Activated CD4-positive, CD25-positive, alpha-beta regulatory T cell (primary cell): ENCODE results near the gene MAP7.
"Not testable (repeated sequence)": the region's sequence is repeated elsewhere in the genome, so short reads cannot be mapped to it uniquely, and the experiment has no call there.

Source experiments
- DNase-seq, 4 experiments: peaks; one replicate each; lab custom pipeline; 2025; lab: John Stamatoyannopoulos, UW

Gene MAP7

DNA sequence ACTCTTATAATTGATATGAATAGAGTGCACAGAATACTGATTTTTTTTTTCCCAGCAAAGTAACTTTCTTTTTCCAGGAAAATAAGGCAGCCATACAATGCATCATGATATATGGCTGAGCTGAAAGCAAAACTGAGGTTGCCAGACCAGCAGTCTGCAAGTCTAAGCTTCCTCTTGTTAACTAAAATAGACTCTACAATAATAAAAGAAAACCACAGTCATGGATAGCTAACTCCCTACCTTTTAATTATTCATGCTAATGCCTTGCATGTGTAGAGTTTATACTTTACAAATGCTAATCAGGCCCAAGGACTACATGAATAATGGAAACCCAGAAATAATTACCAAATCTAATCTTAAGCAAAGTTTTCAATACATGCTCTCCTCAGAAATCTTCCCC is 47.4 kb downstream of the MAP7 start:
- no peak for DNase-seq

GRCh38 chr6:136501514-136501913 is 48.7 kb downstream of the MAP7 start:
- no peak for DNase-seq

DNA sequence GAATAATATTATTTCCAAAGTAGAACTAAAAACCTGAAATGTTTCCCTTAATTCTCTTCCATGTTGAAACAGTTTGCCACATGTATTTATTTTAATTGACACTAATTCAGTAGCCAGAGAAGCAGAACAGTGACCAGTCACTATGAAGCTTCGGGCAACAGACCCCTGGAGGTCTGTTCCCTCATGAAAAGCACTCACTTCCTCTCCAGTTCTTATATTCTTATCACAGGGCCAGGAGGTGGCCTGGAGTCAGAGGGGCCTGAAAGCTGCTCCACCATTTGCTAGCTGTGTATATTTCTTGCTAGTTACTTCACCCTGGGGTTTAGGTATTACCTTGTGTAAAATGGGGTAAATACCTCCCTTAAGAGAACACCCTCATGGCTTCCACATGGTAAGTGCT is 49.1 kb downstream of the MAP7 start:
- no peak for DNase-seq

GRCh38 chr6:136500414-136500813 is 49.8 kb downstream of the MAP7 start:
- DNase-seq: no peak

DNA sequence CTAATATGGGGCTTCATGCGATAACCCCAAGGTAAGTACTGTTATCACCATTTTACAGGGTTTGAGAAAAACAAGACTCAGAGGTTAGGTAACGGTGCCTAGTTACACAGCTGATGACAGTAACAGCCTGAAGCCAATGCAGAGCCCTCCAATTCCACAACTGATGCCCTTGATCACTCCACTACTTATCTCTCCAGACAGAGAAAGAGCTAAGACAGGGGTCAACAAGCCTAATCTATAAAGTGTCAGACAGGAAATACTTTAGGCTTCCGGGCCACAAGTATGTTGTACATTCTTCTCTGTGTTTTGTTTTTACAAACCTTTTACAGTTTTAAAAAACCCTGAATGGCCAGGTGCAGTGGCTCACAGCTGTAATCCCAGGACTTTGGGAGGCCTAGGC is 50.9 kb downstream of the MAP7 start:
- no peak for DNase-seq

DNA sequence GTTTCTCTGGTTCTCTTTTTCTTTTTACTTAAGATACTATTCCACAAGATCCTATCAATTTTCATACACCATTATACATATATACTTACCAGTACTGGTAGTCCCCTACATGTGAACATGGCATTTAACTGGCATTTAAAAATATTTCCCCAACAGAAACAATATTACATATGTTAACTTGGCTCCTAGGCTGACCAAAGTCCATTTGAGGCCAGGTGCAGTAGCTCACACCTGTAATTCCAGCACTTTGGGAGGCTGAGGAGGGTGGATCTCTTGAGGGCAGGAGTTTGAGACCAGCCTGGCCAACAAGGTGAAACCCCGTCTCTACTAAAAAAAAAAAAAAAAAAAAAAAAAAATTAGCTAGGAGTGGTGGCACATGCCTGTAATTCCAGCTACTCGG is 53.8 kb downstream of the MAP7 start:
- DNase-seq: not testable (repeated sequence)

DNA sequence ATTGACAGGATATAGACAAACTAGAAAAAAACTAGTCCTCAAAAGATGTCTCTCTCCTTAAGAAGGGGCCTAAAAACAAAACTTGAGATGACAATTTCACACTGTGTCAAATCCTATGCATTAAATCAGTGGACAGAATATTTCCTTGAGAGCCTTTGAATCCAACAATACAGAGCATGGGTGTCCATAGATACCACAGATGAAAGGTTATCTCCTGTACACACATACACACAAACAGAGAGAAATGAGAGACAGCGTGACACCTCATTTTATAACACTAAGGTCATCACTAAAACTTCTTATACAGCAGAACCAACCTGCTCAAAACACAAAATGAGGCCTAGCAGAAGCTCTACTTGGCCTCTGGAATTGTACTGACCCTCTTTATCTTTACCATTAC is 55.5 kb downstream of the MAP7 start:
- no peak for DNase-seq

DNA sequence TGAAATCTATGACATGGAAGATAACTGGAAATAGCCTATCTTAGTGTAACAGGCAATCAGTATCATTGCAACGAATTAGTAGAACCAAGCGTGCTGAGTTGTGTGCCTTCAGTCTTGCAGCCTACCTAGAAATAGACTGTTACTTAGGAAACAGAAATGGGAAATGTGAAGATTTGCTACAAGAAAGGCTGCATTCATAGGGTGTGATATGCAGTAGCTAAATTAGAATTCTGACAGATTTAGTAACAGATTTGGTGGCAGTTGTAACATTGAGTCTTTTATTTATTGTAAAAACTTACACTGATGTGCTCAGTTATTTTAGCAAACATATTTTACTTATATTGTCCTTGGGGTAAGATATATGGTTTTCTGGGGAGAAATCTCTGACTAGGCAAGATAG is 56.2 kb downstream of the MAP7 start:
- DNase-seq: no peak

GRCh38 chr6:136492409-136492808 is 57.8 kb downstream of the MAP7 start:
- DNase-seq: no peak

DNA sequence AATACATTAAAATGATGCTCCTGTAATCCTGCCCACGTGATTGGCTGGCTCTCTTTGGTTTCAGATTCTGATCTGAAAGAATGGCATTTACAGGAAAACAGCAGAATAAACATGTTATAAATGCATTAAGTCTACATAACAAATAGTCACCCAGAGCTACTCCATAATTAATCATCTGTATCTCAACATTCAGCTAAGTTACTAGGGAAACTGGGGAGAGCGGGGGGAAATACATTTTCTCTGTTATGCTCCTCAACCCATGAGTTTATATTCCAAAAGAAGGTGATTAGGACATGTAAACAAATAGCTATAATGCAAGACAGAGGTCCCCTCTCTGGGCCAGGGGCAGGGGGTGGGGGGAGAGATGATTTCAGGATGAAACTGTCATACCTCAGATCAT is 58.5 kb downstream of the MAP7 start:
- no peak for DNase-seq

DNA sequence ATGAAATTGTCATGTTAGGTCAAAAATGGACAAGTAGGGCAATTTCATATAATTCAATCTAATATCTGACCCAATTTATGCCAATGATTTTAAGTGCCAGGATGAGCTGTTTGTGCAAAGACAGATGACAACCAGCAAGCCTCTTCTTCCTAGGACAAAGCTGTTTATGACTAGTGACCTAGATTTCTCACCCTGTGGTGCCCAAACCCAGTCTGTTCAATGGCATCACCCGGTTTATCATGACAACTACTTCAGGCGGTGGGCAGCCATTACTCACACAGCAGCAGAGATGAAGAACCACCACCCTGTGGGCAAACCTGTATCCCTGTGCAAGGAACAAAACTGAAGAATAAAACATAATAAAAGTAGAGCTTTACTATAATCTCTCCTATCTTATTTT is 59.0 kb downstream of the MAP7 start:
- DNase-seq: no peak

GRCh38 chr6:136489689-136490033 is 60.6 kb downstream of the MAP7 start:
- not testable (repeated sequence) for DNase-seq

- DNase-seq: no peak
Observed at GRCh38 chr6:136487759-136488425, 62.3 kb downstream of the MAP7 start.

- no peak for DNase-seq
Observed at GRCh38 chr6:136486357-136486756, 63.9 kb downstream of the MAP7 start.

GRCh38 chr6:136483906-136484305 is 66.3 kb downstream of the MAP7 start:
- DNase-seq: no peak

- not testable (repeated sequence) for DNase-seq
Observed at GRCh38 chr6:136483005-136483404, 67.2 kb downstream of the MAP7 start.

DNA sequence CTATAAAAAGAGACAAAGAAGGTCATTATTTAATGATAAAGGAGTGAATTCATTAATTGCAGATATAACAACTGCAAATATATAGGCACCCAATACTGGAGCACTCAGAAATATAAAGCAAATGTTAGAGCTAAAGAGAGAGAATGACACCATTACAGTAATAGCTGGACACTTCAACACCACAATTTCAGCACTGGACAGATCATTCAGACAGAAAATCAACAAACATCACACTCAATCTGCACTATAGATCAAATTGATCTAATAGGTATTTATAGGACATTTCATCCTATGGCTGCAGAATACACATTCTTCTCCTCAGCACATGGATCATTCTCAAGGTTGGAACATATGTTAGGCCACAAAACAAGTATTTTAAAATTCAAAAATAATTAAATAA is 72.7 kb downstream of the MAP7 start:
- DNase-seq: no peak

GRCh38 chr6:136475686-136476085 is 74.5 kb downstream of the MAP7 start:
- DNase-seq: no peak

DNA sequence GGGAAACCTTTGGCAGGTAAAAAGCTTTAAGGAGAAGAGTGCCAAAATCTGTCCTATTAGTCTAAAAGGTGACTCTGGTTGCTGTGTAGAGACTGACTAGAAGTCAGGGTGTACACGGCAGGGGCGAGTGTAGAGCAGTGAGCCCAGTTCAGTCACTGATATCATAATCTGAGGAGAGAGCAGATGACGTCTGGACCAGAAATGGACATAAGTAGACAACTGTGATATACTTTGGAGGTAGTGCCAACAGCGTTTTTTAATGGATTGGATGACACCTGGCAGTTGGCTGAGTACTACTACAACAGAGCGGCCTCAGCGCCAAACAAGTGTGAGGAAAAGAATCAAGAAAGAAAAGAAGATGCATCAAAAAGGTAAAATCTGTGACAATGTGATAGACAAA is 76.0 kb downstream of the MAP7 start:
- no peak for DNase-seq

DNA sequence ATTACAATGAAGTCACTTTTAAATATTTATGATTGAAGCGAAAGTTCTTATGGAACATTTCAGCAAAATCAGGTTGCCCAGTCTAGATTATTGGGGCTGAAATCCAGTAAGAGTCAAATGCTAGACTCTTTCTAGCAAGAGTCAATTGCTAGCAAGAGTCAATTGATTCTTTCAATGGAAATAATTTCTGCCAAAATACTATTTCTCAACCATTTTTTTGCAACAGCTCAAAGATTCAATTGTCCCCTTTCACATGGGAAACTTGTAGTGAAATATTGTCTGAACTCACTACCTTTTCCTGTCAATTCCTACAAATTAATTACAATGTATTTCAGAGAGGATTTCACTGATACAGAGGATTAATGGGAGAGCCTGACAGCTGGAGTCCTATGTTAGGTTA is 78.3 kb downstream of the MAP7 start:
- no peak for DNase-seq

DNA sequence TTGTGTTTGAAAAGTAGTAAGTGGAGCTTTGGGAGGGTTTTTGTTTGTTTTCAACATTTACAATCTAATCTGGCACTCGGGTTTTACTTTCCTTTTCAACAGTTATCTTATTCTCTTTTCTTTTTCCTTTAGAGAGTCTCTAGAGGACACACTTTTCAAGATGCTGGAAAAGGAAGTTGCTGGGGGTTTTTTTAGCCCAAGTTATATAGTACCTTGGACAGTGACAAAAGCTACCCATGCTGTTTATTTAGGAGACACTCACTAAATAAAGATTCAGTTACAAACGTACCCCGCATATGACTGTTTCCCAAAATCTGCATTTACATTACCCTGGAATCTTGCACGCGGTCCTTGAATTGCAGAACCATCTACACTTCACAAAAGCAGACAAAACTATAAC is 78.8 kb downstream of the MAP7 start:
- DNase-seq: no peak

- no peak for DNase-seq
Observed at GRCh38 chr6:136470044-136470443, 80.2 kb downstream of the MAP7 start.

- no peak for DNase-seq
Observed at GRCh38 chr6:136469154-136469553, 81.1 kb downstream of the MAP7 start.

DNA sequence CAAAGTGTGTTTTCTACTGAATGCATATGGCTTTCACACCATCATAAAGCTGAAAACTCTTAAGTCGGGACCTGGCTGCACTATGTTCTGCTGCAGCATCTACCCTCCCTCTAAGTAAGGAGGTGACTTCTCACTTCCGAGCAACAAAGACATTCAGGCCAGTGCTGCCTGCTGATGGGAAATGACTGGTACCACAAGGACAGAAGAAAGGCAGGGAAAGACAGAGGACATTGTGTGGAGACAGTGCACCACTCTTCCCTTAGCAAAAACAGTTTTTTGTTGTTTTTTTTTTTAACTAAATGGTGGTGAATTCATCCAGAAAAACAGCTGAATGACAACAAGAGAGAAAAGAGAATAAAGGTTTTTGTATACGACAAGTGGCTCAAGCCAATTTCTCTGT is 81.5 kb downstream of the MAP7 start:
- DNase-seq: no peak

- no peak for DNase-seq
Observed at GRCh38 chr6:136467186-136467585, 83.0 kb downstream of the MAP7 start.
